Keratinocyte (primary cell): ENCODE measurements around the gene EID1.

Experiments
- CTCF ChIP-seq, 3 experiments: IDR thresholded peaks in 1 of 3; conservative IDR thresholded peaks in 1 of 3; optimal IDR thresholded peaks in 1 of 3; 2 replicates in 2 of 3; 3 replicates in 1 of 3; pipeline versions ENCODE3 to v1.5.1; 2011; ENCODE audit warnings: low read length in 3 of 3, mild to moderate bottlenecking in 3 of 3, moderate library complexity in 2 of 3, control low read depth in 1 of 3, inconsistent platforms in 1 of 3; ENCODE audit not compliant: insufficient read depth in 2 of 3; ENCODE audit errors: extremely low read depth in 1 of 3
- EZH2 ChIP-seq: IDR thresholded peaks from one replicate; pipeline ENCODE4 v1.6.1; 2012; ENCODE audit warnings: inconsistent platforms, mild to moderate bottlenecking, low read length, moderate library complexity

GRCh38 chr15:48866141-48866563 is 11.8 kb upstream of the EID1 start:
- TF ChIP-seq CTCF (optimal IDR thresholded peaks at IDR 0.05 in 1 of 3, IDR thresholded peaks at IDR 0.05 in 1 of 3, conservative IDR thresholded peaks at IDR 0.05 in 1 of 3; ENCODE audit: extremely low read depth in 1 of 3, insufficient read depth in 2 of 3, low read length in 3 of 3) (no peak), EZH2 (no peak)
